ENCODE data around the gene TBX1. TPM values are rescaled to one million over a fixed set of nuclear protein-coding genes. Genes with fewer than 3 reads are reported as not detected.

Gene TBX1
- total RNA-seq, 1 donor from 2014 or later = not detected

DNA sequence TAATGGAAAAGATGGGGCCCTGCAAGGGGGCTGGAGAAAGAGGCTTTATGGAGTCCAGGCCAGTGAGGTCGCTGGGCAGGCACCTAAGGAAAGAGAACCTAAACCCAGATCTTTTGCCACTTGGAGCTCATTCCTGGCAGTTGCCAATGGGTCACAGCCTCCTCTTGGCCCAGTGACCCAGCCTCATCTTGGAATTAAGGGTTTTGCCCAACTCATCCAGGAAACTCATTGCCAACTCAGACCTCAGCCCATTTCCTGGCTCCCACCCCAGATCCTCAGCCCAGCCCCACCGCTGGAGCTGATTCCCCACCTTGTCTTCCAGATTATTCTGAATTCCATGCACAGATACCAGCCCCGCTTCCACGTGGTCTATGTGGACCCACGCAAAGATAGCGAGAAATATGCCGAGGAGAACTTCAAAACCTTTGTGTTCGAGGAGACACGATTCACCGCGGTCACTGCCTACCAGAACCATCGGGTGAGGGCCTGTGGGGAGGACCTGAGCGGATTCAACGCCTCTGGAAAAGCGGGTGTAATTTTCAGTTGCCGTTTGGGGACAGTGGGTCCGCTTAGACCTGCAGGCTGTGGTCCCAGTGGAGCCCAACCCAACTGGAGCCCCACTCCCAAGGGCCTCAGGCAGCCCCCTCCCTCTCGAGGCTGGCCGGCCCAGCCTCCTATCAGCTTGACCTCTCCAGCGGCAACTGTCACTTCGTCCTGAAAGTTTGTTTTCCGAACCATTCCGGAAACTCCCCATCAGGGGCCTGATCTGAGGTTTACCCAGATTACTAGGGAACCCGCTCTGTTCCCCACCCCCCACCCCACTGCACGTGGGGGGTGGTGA lies 4.3 kb downstream of the TBX1 start:
- H3K4me3 ChIP-seq = no peak overlapping the region
- no peaks in the 10 kb centered on the region for H3K4me1 ChIP-seq
- H3K27ac ChIP-seq = no peak overlapping the region
- TF ChIP-seq, protein P1, sequence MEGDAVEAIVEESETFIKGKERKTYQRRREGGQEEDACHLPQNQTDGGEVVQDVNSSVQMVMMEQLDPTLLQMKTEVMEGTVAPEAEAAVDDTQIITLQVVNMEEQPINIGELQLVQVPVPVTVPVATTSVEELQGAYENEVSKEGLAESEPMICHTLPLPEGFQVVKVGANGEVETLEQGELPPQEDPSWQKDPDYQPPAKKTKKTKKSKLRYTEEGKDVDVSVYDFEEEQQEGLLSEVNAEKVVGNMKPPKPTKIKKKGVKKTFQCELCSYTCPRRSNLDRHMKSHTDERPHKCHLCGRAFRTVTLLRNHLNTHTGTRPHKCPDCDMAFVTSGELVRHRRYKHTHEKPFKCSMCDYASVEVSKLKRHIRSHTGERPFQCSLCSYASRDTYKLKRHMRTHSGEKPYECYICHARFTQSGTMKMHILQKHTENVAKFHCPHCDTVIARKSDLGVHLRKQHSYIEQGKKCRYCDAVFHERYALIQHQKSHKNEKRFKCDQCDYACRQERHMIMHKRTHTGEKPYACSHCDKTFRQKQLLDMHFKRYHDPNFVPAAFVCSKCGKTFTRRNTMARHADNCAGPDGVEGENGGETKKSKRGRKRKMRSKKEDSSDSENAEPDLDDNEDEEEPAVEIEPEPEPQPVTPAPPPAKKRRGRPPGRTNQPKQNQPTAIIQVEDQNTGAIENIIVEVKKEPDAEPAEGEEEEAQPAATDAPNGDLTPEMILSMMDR (IDR thresholded peaks at IDR 0.05) = no peak
- intact Hi-C loops (cut with DNase I) = no loop called here
- no peaks in the 10 kb centered on the region for H3K9me3 ChIP-seq
- H3K36me3 ChIP-seq = no peaks in the 10 kb centered on the region
- DNase-seq (ENCODE audit: low spot score in 2 of 2) = no peak
- H3K27me3 ChIP-seq = no peaks in the 10 kb centered on the region

DNA sequence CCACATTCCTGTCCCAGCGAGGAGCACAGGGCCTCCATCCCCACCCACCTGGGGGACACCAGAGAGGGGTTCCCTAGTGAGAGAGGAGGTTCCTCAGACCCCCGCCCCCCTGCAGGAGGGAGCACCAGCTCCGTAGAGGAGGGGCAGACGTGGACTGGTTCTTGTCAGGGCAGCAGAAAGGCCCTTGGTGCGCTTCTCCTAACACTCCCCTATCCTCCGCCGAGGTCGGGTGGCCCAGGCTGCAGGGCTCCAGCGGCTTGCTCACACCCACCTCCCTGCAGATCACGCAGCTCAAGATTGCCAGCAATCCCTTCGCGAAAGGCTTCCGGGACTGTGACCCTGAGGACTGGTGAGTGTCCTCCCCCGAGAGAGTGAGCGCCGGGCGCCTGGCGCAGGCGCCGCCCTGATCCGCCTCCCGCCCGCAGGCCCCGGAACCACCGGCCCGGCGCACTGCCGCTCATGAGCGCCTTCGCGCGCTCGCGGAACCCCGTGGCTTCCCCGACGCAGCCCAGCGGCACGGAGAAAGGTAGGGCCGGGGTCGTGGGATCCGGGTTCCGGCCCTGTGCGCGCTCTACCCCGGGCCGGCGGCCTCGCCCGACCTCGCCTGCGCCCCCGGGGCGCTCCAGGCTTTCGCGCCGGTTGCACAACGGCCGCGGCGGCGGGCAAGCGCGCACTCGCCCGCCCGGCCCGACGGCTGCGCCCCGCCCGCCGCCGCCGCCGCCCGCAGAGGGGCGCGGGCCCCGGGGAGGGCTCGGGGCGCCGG lies 5.1 kb downstream of the TBX1 start:
- Histone ChIP-seq H3K9me3 (no peaks in the 10 kb centered on the region), H3K4me3 (peak overlapping the region in 1 of 2 donors; percentile 16), H3K27me3 (no peaks in the 10 kb centered on the region), H3K36me3 (no peaks in the 10 kb centered on the region), H3K4me1 (no peaks in the 10 kb centered on the region), H3K27ac (no peak overlapping the region)
- DNase-seq (ENCODE audit: low spot score in 2 of 2) = no peak
- TF ChIP-seq, protein P1 (IDR thresholded peaks at IDR 0.05) = no peak
- intact Hi-C loops (cut with DNase I) = no loop called here

DNA sequence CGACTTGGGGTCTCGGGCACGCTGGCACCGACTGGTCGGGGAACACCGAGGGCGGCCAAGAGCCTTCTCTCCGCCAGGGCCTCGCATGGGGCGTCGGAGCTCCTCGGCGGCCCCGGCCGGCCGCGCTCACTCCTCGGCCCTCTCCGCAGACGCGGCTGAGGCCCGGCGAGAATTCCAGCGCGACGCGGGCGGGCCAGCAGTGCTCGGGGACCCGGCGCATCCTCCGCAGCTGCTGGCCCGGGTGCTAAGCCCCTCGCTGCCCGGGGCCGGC lies 5.6 kb downstream of the TBX1 start:
- TF ChIP-seq, protein P1 (IDR thresholded peaks at IDR 0.05) = no peak
- Histone ChIP-seq H3K4me3 (peak overlapping the region; percentile 26 to 30), H3K36me3 (no peaks in the 10 kb centered on the region), H3K9me3 (no peaks in the 10 kb centered on the region), H3K27ac (no peak overlapping the region), H3K27me3 (no peaks in the 10 kb centered on the region), H3K4me1 (no peaks in the 10 kb centered on the region)
- no peak for DNase-seq (ENCODE audit: low spot score in 2 of 2)
- intact Hi-C loops (cut with DNase I) = no loop called here

DNA sequence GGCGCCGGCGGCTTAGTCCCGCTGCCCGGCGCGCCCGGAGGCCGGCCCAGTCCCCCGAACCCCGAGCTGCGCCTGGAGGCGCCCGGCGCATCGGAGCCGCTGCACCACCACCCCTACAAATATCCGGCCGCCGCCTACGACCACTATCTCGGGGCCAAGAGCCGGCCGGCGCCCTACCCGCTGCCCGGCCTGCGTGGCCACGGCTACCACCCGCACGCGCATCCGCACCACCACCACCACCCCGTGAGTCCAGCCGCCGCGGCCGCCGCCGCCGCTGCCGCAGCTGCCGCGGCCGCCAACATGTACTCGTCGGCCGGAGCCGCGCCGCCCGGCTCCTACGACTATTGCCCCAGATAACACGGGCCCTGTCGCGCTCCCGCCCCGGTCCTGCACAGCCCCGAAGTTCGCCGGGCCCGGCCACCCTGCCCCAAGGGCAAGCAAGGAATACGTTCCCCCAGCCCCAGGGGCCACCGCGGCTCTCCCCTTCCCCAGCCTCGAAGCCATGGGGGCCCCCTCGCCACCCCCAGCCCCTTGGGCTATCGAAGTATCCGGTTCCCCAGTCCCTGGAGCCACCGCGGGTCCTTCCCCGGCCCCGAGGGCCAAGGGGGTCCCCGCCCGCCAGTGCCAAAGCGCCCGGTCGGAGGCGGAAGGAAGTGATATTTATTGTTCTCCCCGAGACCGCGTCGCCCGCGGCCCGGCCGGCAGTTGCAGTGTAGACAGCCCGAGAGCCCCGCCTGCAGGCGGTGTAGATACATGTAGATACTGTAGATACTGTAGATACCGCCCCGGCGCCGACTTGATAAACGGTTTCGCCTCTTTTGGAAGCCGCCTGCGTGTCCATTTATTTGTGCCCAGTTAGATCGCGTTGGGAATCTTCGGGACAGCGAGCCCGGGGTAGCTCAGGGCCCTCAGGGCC lies 6.2 kb downstream of the TBX1 start:
- Histone ChIP-seq H3K9me3 (no peaks in the 10 kb centered on the region), H3K27me3 (no peaks in the 10 kb centered on the region), H3K36me3 (no peaks in the 10 kb centered on the region), H3K4me1 (no peaks in the 10 kb centered on the region), H3K27ac (no peak overlapping the region), H3K4me3 (peak overlapping the region; percentile 26 to 30)
- TF ChIP-seq, protein P1 (IDR thresholded peaks at IDR 0.05) = no peak
- intact Hi-C loops (cut with DNase I) = no loop called here
- DNase-seq (ENCODE audit: low spot score in 2 of 2) = peak in 1 of 2 donors; percentile 73

DNA sequence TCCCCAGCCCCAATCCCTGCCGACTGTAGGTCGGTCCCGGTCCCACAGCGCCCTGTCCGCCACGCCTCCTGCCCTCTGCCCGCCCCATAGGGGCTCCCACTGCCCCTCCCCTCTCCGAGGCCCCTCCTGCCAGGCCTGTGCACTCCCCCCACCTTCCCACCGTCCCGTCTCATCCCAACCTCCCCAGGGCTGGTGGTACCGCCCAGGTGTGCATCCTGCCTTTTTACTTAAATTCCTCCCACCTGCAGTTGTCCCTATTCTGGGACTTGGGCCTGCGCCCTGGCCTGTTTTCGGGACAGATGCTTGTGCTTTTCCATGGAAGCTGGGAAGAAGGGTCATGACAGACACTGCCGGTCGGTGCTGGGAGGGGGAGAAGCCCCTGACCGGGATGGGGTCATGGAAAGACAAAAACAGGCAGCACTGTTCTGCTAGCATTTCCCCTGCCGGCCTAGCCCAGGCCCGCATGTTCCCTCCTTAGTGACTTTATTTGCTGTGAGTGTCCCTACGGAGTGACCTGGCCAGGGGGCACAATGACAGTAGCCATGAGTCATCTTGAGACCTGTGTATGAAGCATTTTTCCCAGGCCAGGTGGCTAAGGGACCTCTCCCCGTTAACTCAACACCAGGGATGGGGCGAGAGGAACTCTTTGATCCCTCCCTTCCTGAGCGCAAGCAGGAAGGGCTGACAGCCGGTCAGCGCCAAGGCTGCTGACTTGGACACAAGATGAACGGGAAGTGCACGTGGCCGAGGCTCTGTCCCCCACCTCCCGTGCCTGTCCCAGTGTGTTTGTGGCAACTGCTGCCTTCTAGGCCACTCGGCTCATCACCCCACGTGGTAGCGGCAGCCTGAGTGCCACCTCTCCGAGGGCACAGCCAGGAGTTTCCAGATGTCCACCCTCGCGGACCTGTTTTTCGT lies 7.1 kb downstream of the TBX1 start:
- H3K4me3 ChIP-seq = peak overlapping the region in 1 of 2 donors; percentile 30
- no peak for DNase-seq (ENCODE audit: low spot score in 2 of 2)

More for the DNA sequence above, 7.1 kb downstream of the TBX1 start:
- no peaks in the 10 kb centered on the region for H3K9me3 ChIP-seq
- no peaks in the 10 kb centered on the region for H3K4me1 ChIP-seq
- TF ChIP-seq, protein P1 (IDR thresholded peaks at IDR 0.05) = no peak
- no peaks in the 10 kb centered on the region for H3K36me3 ChIP-seq
- no peaks in the 10 kb centered on the region for H3K27me3 ChIP-seq
- no peak overlapping the region for H3K27ac ChIP-seq
- intact Hi-C loops (cut with DNase I) = no loop called here
